Muscle layer of colon (tissue), 2 donors: Measurements from ENCODE around the gene TMEM258.
A peak's percentile ranks its signal among the peaks of the same experiment; 100 is the strongest.

Experiments
- H3K27ac ChIP-seq: one replicate; pipeline ENCODE4 v1.7.0; 2013; ENCODE audit warnings: low read depth, mild to moderate bottlenecking, low read length, moderate library complexity
- H3K27me3 ChIP-seq, 2 donors: one replicate each; pipeline ENCODE4 v1.7.0; 2013; ENCODE audit warnings: low read length in 2 of 2, mild to moderate bottlenecking in 2 of 2; ENCODE audit not compliant: insufficient read depth in 2 of 2, control insufficient read depth in 1 of 2
- H3K36me3 ChIP-seq: one replicate; pipeline ENCODE4 v1.7.0; 2013; ENCODE audit warnings: mild to moderate bottlenecking, low read length; ENCODE audit not compliant: insufficient read depth
- H3K4me1 ChIP-seq: one replicate; pipeline ENCODE4 v1.7.0; 2013; ENCODE audit warnings: mild to moderate bottlenecking, low read length; ENCODE audit not compliant: insufficient read depth
- H3K4me3 ChIP-seq, 2 donors: one replicate each; pipeline ENCODE4 v1.7.0; 2013; ENCODE audit warnings: low read length in 2 of 2, low read depth in 1 of 2, mild to moderate bottlenecking in 1 of 2, moderate library complexity in 1 of 2
- H3K9ac ChIP-seq: one replicate; pipeline ENCODE4 v1.7.0; 2013; ENCODE audit warnings: low read length
- H3K9me3 ChIP-seq: one replicate; pipeline ENCODE4 v1.7.0; 2013; ENCODE audit warnings: mild to moderate bottlenecking, low read length
- donor health status: abdominal sarcoma.
- donor health status: Adenocarcinoma of cecum.

The TMEM258 gene

GRCh38 chr11:61791737-61792309, 576 bp downstream of the TMEM258 start:
- no peaks in the 10 kb centered on the region for H3K9me3 ChIP-seq
- H3K27ac ChIP-seq: peak overlapping the region; percentile 97
- peak overlapping the region; percentile 99 for H3K9ac ChIP-seq
- no peaks in the 10 kb centered on the region for H3K27me3 ChIP-seq
- peak overlapping the region; percentile 60 to 98 for H3K4me3 ChIP-seq
- H3K4me1 ChIP-seq: peaks cover 20% of the 10 kb centered on the region
- H3K36me3 ChIP-seq: peaks cover 41% of the 10 kb centered on the region

- Histone ChIP-seq H3K4me1 (peaks cover 12% of the 10 kb centered on the region), H3K27ac (no peak overlapping the region), H3K27me3 (no peaks in the 10 kb centered on the region), H3K9me3 (no peaks in the 10 kb centered on the region), H3K36me3 (peaks cover 56% of the 10 kb centered on the region), H3K4me3 (no peak overlapping the region), H3K9ac (no peak overlapping the region)
These were observed 4.4 kb downstream of the TMEM258 start for GRCh38 chr11:61787928-61788491.

- Histone ChIP-seq H3K27ac (no peak overlapping the region), H3K9me3 (no peaks in the 10 kb centered on the region), H3K36me3 (peaks cover 56% of the 10 kb centered on the region), H3K27me3 (no peaks in the 10 kb centered on the region), H3K9ac (no peak overlapping the region), H3K4me3 (no peak overlapping the region), H3K4me1 (peaks cover 4% of the 10 kb centered on the region)
These were observed 6.5 kb downstream of the TMEM258 start for GRCh38 chr11:61785837-61786402.

- no peaks in the 10 kb centered on the region for H3K9me3 ChIP-seq
- no peaks in the 10 kb centered on the region for H3K4me1 ChIP-seq
- H3K4me3 ChIP-seq: no peak overlapping the region
- H3K36me3 ChIP-seq: peaks cover 45% of the 10 kb centered on the region
- no peak overlapping the region for H3K9ac ChIP-seq
- no peak overlapping the region for H3K27ac ChIP-seq
- no peaks in the 10 kb centered on the region for H3K27me3 ChIP-seq
These were observed 7.9 kb downstream of the TMEM258 start for GRCh38 chr11:61784506-61784805.

GRCh38 chr11:61783717-61784505, 8.5 kb downstream of the TMEM258 start:
- H3K4me3 ChIP-seq: no peak overlapping the region
- no peaks in the 10 kb centered on the region for H3K27me3 ChIP-seq
- H3K9ac ChIP-seq: no peak overlapping the region
- peaks cover 39% of the 10 kb centered on the region for H3K36me3 ChIP-seq
- no peaks in the 10 kb centered on the region for H3K9me3 ChIP-seq
- H3K4me1 ChIP-seq: no peaks in the 10 kb centered on the region
- H3K27ac ChIP-seq: no peak overlapping the region

- Histone ChIP-seq H3K36me3 (peaks cover 30% of the 10 kb centered on the region), H3K4me3 (no peak overlapping the region)
These were observed 9.6 kb downstream of the TMEM258 start for GRCh38 chr11:61782841-61783240.

GRCh38 chr11:61782299-61782698, 10.1 kb downstream of the TMEM258 start:
- Histone ChIP-seq H3K4me1 (no peaks in the 10 kb centered on the region), H3K27ac (no peak overlapping the region), H3K9me3 (no peaks in the 10 kb centered on the region), H3K4me3 (no peak overlapping the region), H3K36me3 (peaks cover 24% of the 10 kb centered on the region), H3K9ac (no peak overlapping the region), H3K27me3 (no peaks in the 10 kb centered on the region)

More at GRCh38 chr11:61782841-61783240, 9.6 kb downstream of the TMEM258 start:
- Histone ChIP-seq H3K9me3 (no peaks in the 10 kb centered on the region), H3K4me1 (no peaks in the 10 kb centered on the region), H3K27ac (no peak overlapping the region), H3K9ac (no peak overlapping the region), H3K27me3 (no peaks in the 10 kb centered on the region)

- Histone ChIP-seq H3K4me1 (no peaks in the 10 kb centered on the region), H3K27me3 (no peaks in the 10 kb centered on the region), H3K27ac (no peak overlapping the region), H3K36me3 (peaks cover 17% of the 10 kb centered on the region), H3K9ac (no peak overlapping the region), H3K9me3 (no peaks in the 10 kb centered on the region), H3K4me3 (no peak overlapping the region)
These were observed 10.8 kb downstream of the TMEM258 start for GRCh38 chr11:61781585-61781984.

GRCh38 chr11:61780581-61781162, 11.7 kb downstream of the TMEM258 start:
- H3K36me3 ChIP-seq: peaks cover 12% of the 10 kb centered on the region
- H3K27ac ChIP-seq: no peak overlapping the region
- H3K4me1 ChIP-seq: no peaks in the 10 kb centered on the region
- H3K9me3 ChIP-seq: no peaks in the 10 kb centered on the region
- no peaks in the 10 kb centered on the region for H3K27me3 ChIP-seq
- H3K9ac ChIP-seq: no peak overlapping the region
- no peak overlapping the region for H3K4me3 ChIP-seq

GRCh38 chr11:61779666-61780525, 12.5 kb downstream of the TMEM258 start:
- Histone ChIP-seq H3K36me3 (peaks cover 6% of the 10 kb centered on the region), H3K4me1 (no peaks in the 10 kb centered on the region), H3K27me3 (no peaks in the 10 kb centered on the region), H3K4me3 (no peak overlapping the region), H3K9me3 (no peaks in the 10 kb centered on the region), H3K9ac (no peak overlapping the region), H3K27ac (no peak overlapping the region)
